SKM-1 (cell line): ENCODE results near the gene UPK3B.
A peak's percentile ranks its signal among the peaks of the same experiment; 100 is the strongest.
"Not testable (repeated sequence)": the region's sequence is repeated elsewhere in the genome, so short reads cannot be mapped to it uniquely, and the experiment has no call there.

Experiments
- DNase-seq: peaks from one replicate; lab custom pipeline; 2025; ENCODE audit not compliant: unreplicated experiment; lab: John Stamatoyannopoulos, UW

UPK3B gene

DNA sequence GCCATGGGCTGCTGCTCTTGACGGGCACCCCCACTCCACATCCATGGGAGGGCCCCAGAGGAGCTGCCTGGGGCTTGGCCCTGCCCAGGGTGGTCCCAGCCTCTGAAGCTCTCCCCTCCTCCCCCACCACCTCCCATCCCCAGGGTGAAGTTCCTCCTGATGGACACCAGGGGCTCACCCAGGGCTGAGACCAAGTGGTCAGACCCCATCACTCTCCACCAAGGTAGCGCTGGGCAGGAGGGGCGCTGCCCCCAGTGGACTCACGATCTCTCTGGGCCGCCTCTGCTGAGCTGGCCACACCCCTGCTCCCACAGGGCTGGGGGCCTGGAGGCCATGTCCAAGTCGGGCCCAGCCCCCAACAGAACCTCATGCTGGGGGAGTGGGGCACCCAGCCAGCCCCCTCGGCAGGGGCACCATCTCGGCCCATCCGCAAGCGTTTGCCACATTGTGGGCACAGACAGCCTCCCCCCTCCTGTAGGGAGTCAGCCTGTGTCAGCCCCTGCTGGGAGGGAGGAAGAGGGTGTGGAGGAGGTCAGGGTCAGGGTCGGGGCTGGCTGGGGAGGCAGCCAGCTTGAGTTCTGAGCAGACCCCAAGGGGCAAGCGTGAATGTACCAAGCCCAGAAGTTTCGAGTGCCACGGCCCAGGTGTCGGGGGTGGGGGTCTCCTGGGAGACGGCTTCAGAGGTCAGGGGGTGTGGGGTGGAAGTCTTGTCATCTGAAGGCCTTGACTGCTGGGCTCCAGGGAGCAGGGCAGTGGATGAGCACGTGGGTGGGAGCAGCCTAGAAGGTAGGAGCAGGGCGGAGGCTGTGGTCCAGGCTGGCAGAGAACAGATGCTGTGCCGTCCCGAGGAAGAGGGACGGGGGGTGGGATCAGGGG, 2.8 kb downstream of the UPK3B start:
- DNase-seq, result no peak

GRCh38 chr7:76513817-76514799, 3.8 kb downstream of the UPK3B start:
- DNase-seq, result no peak

GRCh38 chr7:76514926-76515771, 4.8 kb downstream of the UPK3B start:
- no peak for DNase-seq

- DNase-seq, result peak; percentile 28
Observed at GRCh38 chr7:76515999-76516443, 5.7 kb downstream of the UPK3B start.

- DNase-seq, result not testable (repeated sequence)
Observed at GRCh38 chr7:76516932-76517331, 6.6 kb downstream of the UPK3B start.

DNA sequence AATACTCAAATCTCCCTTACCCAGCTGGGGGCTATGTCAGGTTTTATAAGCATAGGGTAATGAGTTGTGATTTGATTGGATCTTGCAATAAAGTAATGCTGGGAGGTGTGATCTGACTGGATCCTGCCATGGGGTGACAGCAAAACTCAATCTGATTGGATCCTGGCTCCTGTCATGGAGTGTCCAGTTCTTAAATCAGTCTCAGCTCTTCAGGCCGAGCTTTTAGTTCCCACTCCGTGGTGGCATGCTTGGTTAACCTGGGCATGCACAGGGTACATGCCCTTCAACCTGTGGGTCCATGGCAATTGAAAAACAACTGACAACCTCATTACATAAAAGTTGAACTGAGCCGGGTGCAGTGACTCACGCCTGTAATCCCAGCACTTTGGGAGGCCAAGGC, 15.8 kb downstream of the UPK3B start:
- DNase-seq, result not testable (repeated sequence)

GRCh38 chr7:76531643-76532042, 21.3 kb downstream of the UPK3B start:
- DNase-seq, result not testable (repeated sequence)

DNA sequence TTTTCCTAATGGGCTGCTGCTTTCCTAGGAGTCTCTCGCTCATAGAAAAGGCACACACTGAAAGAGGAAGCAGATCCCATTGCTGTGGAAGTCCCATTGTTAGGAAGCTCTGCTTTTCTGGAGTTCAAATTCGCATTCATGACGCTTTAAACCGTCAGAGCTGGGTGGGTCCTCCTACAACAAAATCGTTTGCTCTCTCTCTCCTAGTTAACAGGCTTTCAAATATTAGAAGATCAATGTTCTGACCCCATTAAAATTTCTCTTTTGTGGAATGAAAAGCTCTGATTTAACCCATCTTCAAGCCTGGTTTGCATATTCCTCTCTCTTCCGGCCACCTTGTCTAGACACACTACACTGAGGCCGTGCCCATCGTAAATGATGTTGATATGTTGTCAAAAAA, 32.8 kb downstream of the UPK3B start, which contains the start of gene SPDYE16:
SPDYE16 (minus strand) TSS at position 101 of the 400 bp plus-strand sequence. CDS start 1,838 bp downstream, outside the sequence.
- not testable (repeated sequence) for DNase-seq

DNA sequence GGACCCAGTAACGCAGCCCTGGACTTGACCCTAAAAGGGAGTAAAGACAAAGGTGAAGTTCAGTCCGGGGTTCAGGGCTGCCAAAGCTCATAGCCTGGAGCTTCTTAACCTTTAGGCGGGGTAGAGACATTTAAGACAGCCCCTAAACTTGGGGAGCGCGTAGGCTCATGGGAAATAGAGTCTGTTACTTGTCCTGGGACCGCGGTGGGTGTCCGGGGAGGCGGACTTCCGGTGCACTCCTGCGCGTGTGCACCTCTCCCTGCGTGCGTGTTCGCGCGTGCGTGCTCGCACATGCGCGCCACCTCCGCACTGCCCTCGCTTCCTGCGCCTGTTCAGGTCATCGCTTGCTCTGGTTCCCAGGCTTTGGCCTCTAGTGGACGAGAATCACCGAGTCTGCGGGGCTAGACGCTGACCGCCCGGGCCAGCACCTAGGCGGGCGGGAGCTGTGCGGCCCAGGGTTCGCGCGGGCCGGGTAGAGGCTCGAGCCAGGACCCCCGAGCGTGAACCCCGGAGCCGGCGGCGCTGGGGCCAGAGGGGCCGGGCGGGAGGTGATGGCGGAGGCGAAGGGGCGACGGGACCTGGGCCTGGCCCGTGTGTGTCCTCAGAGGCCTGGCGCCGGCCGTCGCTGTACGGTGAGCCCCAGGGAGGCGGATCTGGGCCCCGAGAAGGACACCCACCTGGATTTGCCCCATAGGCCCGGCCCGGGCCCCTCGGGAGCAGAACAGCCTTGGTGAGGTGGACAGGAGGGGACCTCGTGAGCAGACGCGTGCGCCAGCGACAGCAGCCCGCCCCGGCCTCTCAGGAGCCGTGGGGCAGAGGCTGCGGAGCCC, 38.9 kb downstream of the UPK3B start:
- peak; percentile 82 for DNase-seq

DNA sequence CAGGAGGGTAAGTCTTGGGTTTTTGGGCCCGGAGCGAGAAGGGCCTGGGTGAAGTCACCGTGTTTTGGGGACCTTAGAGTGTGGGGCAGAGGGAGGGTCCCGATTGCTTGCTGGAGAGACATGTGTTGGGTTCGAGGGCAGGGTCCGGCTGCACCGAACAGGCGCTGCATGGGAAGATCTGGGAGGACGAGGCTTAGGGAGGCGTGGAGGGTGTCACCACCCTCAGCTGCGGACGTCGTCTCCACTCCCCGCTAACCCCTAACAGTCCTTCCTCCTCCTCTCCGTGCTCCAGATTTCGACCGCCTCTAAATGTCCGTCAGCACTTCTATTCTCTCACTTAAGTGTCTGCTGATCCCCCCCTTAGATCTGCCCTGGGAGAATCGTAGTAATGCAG, 39.5 kb downstream of the UPK3B start:
- DNase-seq, result not testable (repeated sequence)

DNA sequence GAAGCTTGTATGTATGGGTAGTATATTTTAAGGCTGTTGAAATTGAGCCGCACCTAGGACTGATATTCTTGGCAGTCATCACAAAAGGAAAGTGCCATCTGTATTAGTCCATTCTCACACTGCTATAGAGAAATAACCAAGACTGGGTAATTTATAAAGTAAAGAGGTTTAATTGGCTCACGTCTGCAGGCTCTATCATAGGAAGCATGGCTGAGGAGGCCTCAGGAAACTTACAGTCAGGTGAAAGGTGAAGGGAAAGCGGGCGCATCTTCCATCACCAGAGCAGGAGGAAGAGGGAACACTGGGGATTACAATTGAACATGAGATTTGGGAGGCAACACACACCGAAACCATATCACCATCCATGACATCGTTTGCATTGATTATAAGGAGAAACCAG, 41.6 kb downstream of the UPK3B start:
- not testable (repeated sequence) for DNase-seq

GRCh38 chr7:76559685-76560084, 49.3 kb downstream of the UPK3B start:
- DNase-seq, result not testable (repeated sequence)

GRCh38 chr7:76560157-76560556, 49.8 kb downstream of the UPK3B start:
- DNase-seq, result not testable (repeated sequence)

GRCh38 chr7:76561342-76561741, 51.0 kb downstream of the UPK3B start:
- not testable (repeated sequence) for DNase-seq

DNA sequence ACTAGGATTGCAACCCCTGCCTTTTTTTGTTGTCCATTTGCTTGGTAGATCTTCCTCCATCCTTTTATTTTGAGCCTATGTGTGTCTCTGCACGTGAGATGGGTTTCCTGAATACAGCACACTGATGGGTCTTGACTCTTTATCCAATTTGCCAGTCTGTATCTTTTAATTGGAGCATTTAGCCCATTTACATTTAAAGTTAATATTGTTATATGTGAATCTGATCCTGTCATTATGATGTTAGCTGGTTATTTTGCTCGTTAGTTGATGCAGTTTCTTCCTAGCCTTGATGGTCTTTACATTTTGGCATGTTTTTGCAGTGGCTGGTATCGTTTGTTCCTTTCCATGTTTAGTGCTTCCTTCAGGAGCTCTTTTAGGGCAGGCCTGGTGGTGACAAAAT, 54.6 kb downstream of the UPK3B start:
- not testable (repeated sequence) for DNase-seq
